SK-N-SH (cell line): ENCODE measurements around the gene SLC2A10. TPM values are rescaled to one million over a fixed set of nuclear protein-coding genes. Genes with fewer than 3 reads are reported as not detected.

ENCODE experiments used
- CTCF ChIA-PET: fragments of 300-600, 350-600 bp; formaldehyde crosslinking; extraction: SDS; loops from one replicate; lab custom pipeline; 2021; lab: Yijun Ruan, JAX
- POLR2A ChIA-PET: fragments of 350-600 bp; sonication (Branson Sonifier 250); formaldehyde crosslinking; extraction: SDS; loops from one replicate; lab custom pipeline; 2020; ENCODE audit warnings: antibody characterized with exemption, inconsistent platforms; lab: Yijun Ruan, JAX
- DNase-seq: peaks from one replicate; pipeline ENCODE4 v3.0.0; 2012
- H2AFZ ChIP-seq: fragments of 200-600 bp; sonication (generic); 2 replicates; pipeline ENCODE4 v1.8.1; 2016; ENCODE audit warnings: antibody characterized with exemption, mild to moderate bottlenecking, low read depth
- H3F3A ChIP-seq: fragments of 200-600 bp; sonication (generic); replicated peaks from 2 replicates; pipeline ENCODE3; 2016; ENCODE audit warnings: antibody characterized with exemption, mild to moderate bottlenecking; ENCODE audit not compliant: insufficient read depth
- H3K27ac ChIP-seq, 2 experiments: fragments of 200-500 bp in 1 of 2; fragments of 200-600 bp in 1 of 2; sonication (Bioruptor generic) in 1 of 2; sonication (generic), shearing (Covaris generic) in 1 of 2; 2 replicates each; pipeline versions ENCODE4 v1.5.1 to v1.6.1; 2014 to 2016; ENCODE audit warnings: low read depth in 2 of 2, inconsistent platforms in 1 of 2, low read length in 1 of 2, mild to moderate bottlenecking in 1 of 2, mixed read lengths in 1 of 2
- H3K27me3 ChIP-seq: fragments of 200-600 bp; sonication (generic), shearing (Covaris generic); 2 replicates; pipeline ENCODE4 v1.6.1; 2016; ENCODE audit warnings: mixed run types; ENCODE audit not compliant: insufficient read depth
- H3K36me3 ChIP-seq, 2 experiments: fragments of 200-500 bp in 1 of 2; fragments of 200-600 bp in 1 of 2; sonication (Bioruptor generic) in 1 of 2; sonication (generic) in 1 of 2; replicated peaks in 1 of 2; 2 replicates each; pipeline versions ENCODE3 to v1.5.1; 2014 to 2016; ENCODE audit warnings: low read length in 1 of 2, mild to moderate bottlenecking in 1 of 2; ENCODE audit not compliant: insufficient read depth in 2 of 2, control insufficient read depth in 1 of 2
- H3K4me1 ChIP-seq, 2 experiments: fragments of 200-500 bp in 1 of 2; fragments of 200-600 bp in 1 of 2; sonication (Bioruptor generic) in 1 of 2; sonication (generic), shearing (Covaris generic) in 1 of 2; 2 replicates each; pipeline versions ENCODE4 v1.5.1 to v1.6.1; 2014 to 2016; ENCODE audit warnings: low read depth in 1 of 2, low read length in 1 of 2, mixed run types in 1 of 2; ENCODE audit not compliant: insufficient read depth in 2 of 2, control insufficient read depth in 1 of 2
- H3K4me2 ChIP-seq: fragments of 200-600 bp; sonication (generic), shearing (Covaris generic); 2 replicates; pipeline ENCODE4 v1.6.1; 2017; ENCODE audit warnings: mixed run types
- H3K4me3 ChIP-seq, 2 experiments: fragments of 200-500 bp in 1 of 2; fragments of 200-600 bp in 1 of 2; sonication (Bioruptor generic) in 1 of 2; sonication (generic), shearing (Covaris generic) in 1 of 2; 2 replicates each; pipeline versions ENCODE4 v1.5.1 to v1.8.1; 2014 to 2016; ENCODE audit warnings: low read depth in 2 of 2, inconsistent platforms in 1 of 2, low read length in 1 of 2, mild to moderate bottlenecking in 1 of 2, mixed read lengths in 1 of 2, moderate library complexity in 1 of 2
- H3K79me2 ChIP-seq: fragments of 200-600 bp; sonication (generic); 2 replicates; pipeline ENCODE4 v1.8.1; 2017; ENCODE audit warnings: mild to moderate bottlenecking; ENCODE audit not compliant: insufficient read depth
- H3K9ac ChIP-seq: fragments of 200-600 bp; sonication (generic); 2 replicates; pipeline ENCODE4 v1.6.1; 2017; ENCODE audit warnings: mixed run types
- H3K9me2 ChIP-seq: fragments of 200-600 bp; sonication (generic); 2 replicates; pipeline ENCODE4 v1.6.1; 2017; ENCODE audit warnings: mixed run types
- H3K9me3 ChIP-seq: fragments of 200-600 bp; sonication (generic); 2 replicates; pipeline ENCODE4 v1.6.1; 2017; ENCODE audit warnings: mixed run types, mild to moderate bottlenecking, moderate library complexity
- H4K20me1 ChIP-seq: fragments of 200-600 bp; sonication (generic); 2 replicates; pipeline ENCODE4 v1.6.1; 2017; ENCODE audit warnings: mild to moderate bottlenecking, mixed run types; ENCODE audit not compliant: insufficient read depth
- CHD2 ChIP-seq: fragments of 150-350 bp; IDR thresholded peaks from 2 replicates; pipeline ENCODE4 v1.6.1; 2018; ENCODE audit warnings: low read length; ENCODE audit not compliant: partially characterized antibody
- ELF1 ChIP-seq: IDR thresholded peaks from 2 replicates; pipeline ENCODE4 v1.4.0; 2012
- EP300 ChIP-seq, 2 experiments: IDR thresholded peaks; 2 replicates each; pipeline versions ENCODE4 v1.4.0 to v1.6.1; 2012; ENCODE audit warnings: borderline replicate concordance in 1 of 2, low read depth in 1 of 2, low read length in 1 of 2
- FOXJ3 ChIP-seq: sonication (generic); formaldehyde crosslinking; IDR thresholded peaks from 2 replicates; pipeline ENCODE4 v1.5.1; 2020; ENCODE audit warnings: mild to moderate bottlenecking, missing genetic modification reagents
- FOXM1 ChIP-seq: IDR thresholded peaks from 2 replicates; pipeline ENCODE4 v1.4.0; 2012; ENCODE audit warnings: low read depth, mild to moderate bottlenecking
- JUND ChIP-seq: IDR thresholded peaks from 2 replicates; pipeline ENCODE4 v1.4.0; 2012
- MXI1 ChIP-seq: IDR thresholded peaks from 2 replicates; pipeline ENCODE4 v1.6.1; 2012; ENCODE audit warnings: mild to moderate bottlenecking, low read depth, low read length, improper control_type of control experiment
- PBX3 ChIP-seq: IDR thresholded peaks from 2 replicates; pipeline ENCODE4; 2012
- RCOR1 ChIP-seq: fragments of 150-350 bp; IDR thresholded peaks from 2 replicates; pipeline ENCODE4 v1.6.1; 2017; ENCODE audit warnings: antibody characterized with exemption, low read length
- SMC3 ChIP-seq: IDR thresholded peaks from 2 replicates; pipeline ENCODE4 v1.6.1; 2012; ENCODE audit warnings: low read depth, low read length, improper control_type of control experiment
- TCF12 ChIP-seq: IDR thresholded peaks from 2 replicates; pipeline ENCODE4 v1.4.0; 2012
- TEAD4 ChIP-seq: IDR thresholded peaks from 2 replicates; pipeline ENCODE4 v1.4.0; 2012; ENCODE audit warnings: mild to moderate bottlenecking, borderline replicate concordance; ENCODE audit not compliant: insufficient read depth
- USF2 ChIP-seq: fragments of 150-350 bp; IDR thresholded peaks from 2 replicates; pipeline ENCODE4 v1.6.1; 2017; ENCODE audit warnings: antibody characterized with exemption, low read length, low read depth, borderline replicate concordance
- YY1 ChIP-seq: IDR thresholded peaks from 2 replicates; pipeline ENCODE4 v1.4.0; 2012; ENCODE audit warnings: low read depth, mild to moderate bottlenecking
- WGBS: methylation state at CpG from one replicate; pipeline ENCODE4 v1.1.6; 2017; ENCODE audit warnings: low lambda C conversion rate; 5-methylcytosine and 5-hydroxymethylcytosine counted together
- polyA plus RNA-seq, 3 experiments: library from polyadenylated mRNA; depleted of rRNA; stranded (reverse); fragments of >200 nt; gene quantifications; 2 replicates each; pipeline ENCODE4 v1.2.3, GENCODE V29; 2012
- TF ChIP-seq, protein P1 (sequence below): IDR thresholded peaks from 2 replicates; pipeline ENCODE4 v1.4.0; 2012; ENCODE audit warnings: low read depth, borderline replicate concordance

The SLC2A10 gene
- polyA plus RNA-seq, 1 of the 3 experiments (the other 2 are of a cell fraction): 12.6 TPM

DNA sequence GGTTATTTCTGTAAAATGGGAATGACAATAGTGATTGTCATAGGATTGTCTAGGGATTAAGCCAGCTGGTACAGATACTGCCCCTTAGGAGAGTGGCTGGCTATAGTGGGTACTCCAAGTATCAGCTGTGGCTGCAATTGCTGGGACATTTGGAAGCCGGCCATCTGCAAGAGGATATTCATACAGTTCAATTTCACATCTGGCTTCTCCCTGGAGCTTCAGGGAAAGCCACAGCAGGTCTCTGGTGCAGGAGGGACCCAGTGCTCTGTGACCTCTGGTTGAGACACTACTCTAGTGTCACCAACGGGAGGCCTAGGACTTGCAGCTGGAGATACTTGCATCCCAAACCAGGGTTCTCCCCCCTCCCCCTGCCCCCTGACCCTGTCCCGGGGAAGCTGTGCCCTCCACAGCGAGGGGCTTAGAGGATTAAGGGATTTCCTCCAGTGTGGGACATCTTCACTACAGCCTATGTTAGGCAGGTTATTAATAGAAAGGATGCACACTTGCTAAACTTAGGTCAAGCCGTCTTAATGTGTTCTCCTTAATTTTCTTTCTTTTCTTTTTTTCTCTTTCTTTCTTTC lies 2.7 kb downstream of the SLC2A10 start:
- DNase-seq: no peak
- no peaks in the 10 kb centered on the region for H4K20me1 ChIP-seq
- H3K27ac ChIP-seq: no peak overlapping the region
- WGBS: 80% methylated on average over 3 of the region's 5 CpGs
- CTCF ChIA-PET: no interaction called here
- no peak overlapping the region for H3K4me2 ChIP-seq
- H3K36me3 ChIP-seq: no peaks in the 10 kb centered on the region
- TF ChIP-seq RCOR1 (no peak), FOXM1 (no peak), ELF1 (no peak)
- H3K27me3 ChIP-seq: no peaks in the 10 kb centered on the region
- no peaks in the 10 kb centered on the region for H3K9me3 ChIP-seq
- peaks cover 16% of the 10 kb centered on the region; the same call in 1 of the 2 replicates for H3K79me2 ChIP-seq
- POLR2A ChIA-PET: no interaction called here
- H3K4me1 ChIP-seq: peaks cover 0 to 10% of the 10 kb centered on the region in 2 experiments; a peak in 1 of 4 replicates
- no peaks in the 10 kb centered on the region for H3K9me2 ChIP-seq
- no peaks in the 10 kb centered on the region for H3F3A ChIP-seq
- H3K4me3 ChIP-seq: no peak overlapping the region
- no peak overlapping the region for H3K9ac ChIP-seq
- H2AFZ ChIP-seq: no peak overlapping the region

- Histone ChIP-seq H2AFZ (no peak overlapping the region), H3K36me3 (no peaks in the 10 kb centered on the region), H3K27me3 (no peaks in the 10 kb centered on the region), H3K4me2 (no peak overlapping the region), H3K9me3 (no peaks in the 10 kb centered on the region), H3K4me1 (peaks cover 0 to 7% of the 10 kb centered on the region in 2 experiments; a peak in 1 of 4 replicates), H3K9ac (no peak overlapping the region), H3F3A (no peaks in the 10 kb centered on the region), H3K27ac (no peak overlapping the region), H3K79me2 (peaks cover 16% of the 10 kb centered on the region; the same call in 1 of the 2 replicates), H3K4me3 (no peak overlapping the region), H3K9me2 (no peaks in the 10 kb centered on the region), H4K20me1 (no peaks in the 10 kb centered on the region)
- 95% methylated on average over 12 of the region's 15 CpGs for WGBS
- ChIA-PET CTCF (interaction anchor here (1.5 kb wide), 1 partner anchor 14 kb away, joined by 3 read pairs; no protein-coding TSS in a partner anchor), POLR2A (no interaction called here)
- TF ChIP-seq YY1 (no peak), TEAD4 (no peak), JUND (no peak), CHD2 (no peak), FOXM1 (no peak)
- DNase-seq: no peak
These were observed 4.7 kb downstream of the SLC2A10 start for GRCh38 chr20:46713957-46714834.

GRCh38 chr20:46715292-46715756 lies 5.9 kb downstream of the SLC2A10 start:
- Histone ChIP-seq H3K4me1 (peaks cover 0 to 3% of the 10 kb centered on the region in 2 experiments; a peak in 1 of 4 replicates), H4K20me1 (no peaks in the 10 kb centered on the region), H3K9me2 (no peaks in the 10 kb centered on the region), H3K4me3 (no peak overlapping the region), H3K9me3 (no peaks in the 10 kb centered on the region), H3K27me3 (no peaks in the 10 kb centered on the region), H2AFZ (no peak overlapping the region), H3F3A (no peaks in the 10 kb centered on the region), H3K79me2 (peaks cover 10% of the 10 kb centered on the region; the same call in 1 of the 2 replicates), H3K9ac (no peak overlapping the region), H3K4me2 (no peak overlapping the region), H3K36me3 (peaks cover 0 to 8% of the 10 kb centered on the region in 2 experiments), H3K27ac (no peak overlapping the region)
- 47% methylated on average over 4 of the region's 4 CpGs for WGBS
- ChIA-PET POLR2A (interaction anchor here (0.6 kb wide), 1 partner anchor 33 kb away, joined by 5 read pairs; no protein-coding TSS in a partner anchor), CTCF (interaction anchor here (1.5 kb wide), 1 partner anchor 15 kb away, joined by 3 read pairs; no protein-coding TSS in a partner anchor)
- DNase-seq: no peak
- TF ChIP-seq MXI1 (no peak), SMC3 (no peak), TCF12 (no peak), YY1 (no peak), PBX3 (no peak), JUND (no peak), FOXJ3 (no peak), USF2 (no peak), TEAD4 (no peak), EP300 (IDR thresholded peaks at IDR 0.05; ENCODE audit: borderline replicate concordance in 1 of 2, low read depth in 1 of 2, low read length in 1 of 2) (no peak)
- TF ChIP-seq, protein P1, sequence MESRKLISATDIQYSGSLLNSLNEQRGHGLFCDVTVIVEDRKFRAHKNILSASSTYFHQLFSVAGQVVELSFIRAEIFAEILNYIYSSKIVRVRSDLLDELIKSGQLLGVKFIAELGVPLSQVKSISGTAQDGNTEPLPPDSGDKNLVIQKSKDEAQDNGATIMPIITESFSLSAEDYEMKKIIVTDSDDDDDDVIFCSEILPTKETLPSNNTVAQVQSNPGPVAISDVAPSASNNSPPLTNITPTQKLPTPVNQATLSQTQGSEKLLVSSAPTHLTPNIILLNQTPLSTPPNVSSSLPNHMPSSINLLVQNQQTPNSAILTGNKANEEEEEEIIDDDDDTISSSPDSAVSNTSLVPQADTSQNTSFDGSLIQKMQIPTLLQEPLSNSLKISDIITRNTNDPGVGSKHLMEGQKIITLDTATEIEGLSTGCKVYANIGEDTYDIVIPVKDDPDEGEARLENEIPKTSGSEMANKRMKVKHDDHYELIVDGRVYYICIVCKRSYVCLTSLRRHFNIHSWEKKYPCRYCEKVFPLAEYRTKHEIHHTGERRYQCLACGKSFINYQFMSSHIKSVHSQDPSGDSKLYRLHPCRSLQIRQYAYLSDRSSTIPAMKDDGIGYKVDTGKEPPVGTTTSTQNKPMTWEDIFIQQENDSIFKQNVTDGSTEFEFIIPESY: no peak
- TF ChIP-seq, all 33 proteins: peak for 0
